H9 (cell line): ENCODE results near the gene KLC4. TPM values are rescaled to one million over a fixed set of nuclear protein-coding genes. Genes with fewer than 3 reads are reported as not detected.

Experiments used
- DNase-seq: peaks from one replicate; pipeline ENCODE4 v3.0.0-alpha.2; 2017
- H2AFZ ChIP-seq: one replicate; pipeline ENCODE4 v1.6.1; 2013; ENCODE audit warnings: mild to moderate bottlenecking, low read length, control low read depth, moderate library complexity
- H2AK5ac ChIP-seq: 2 replicates; pipeline ENCODE4 v1.6.1; 2013; ENCODE audit warnings: low read length, control low read depth, mixed read lengths; ENCODE audit not compliant: insufficient read length
- H2BK120ac ChIP-seq: one replicate; pipeline ENCODE4 v1.6.1; 2013; ENCODE audit warnings: low read depth, mild to moderate bottlenecking, low read length, control low read depth, inconsistent platforms; ENCODE audit not compliant: poor library complexity, severe bottlenecking
- H2BK12ac ChIP-seq: 2 replicates; pipeline ENCODE4 v1.6.1; 2013; ENCODE audit warnings: low read length, control low read depth, mixed read lengths, low read depth; ENCODE audit not compliant: insufficient read length
- H2BK15ac ChIP-seq: 2 replicates; pipeline ENCODE4 v1.6.1; 2013; ENCODE audit warnings: low read depth, low read length, control low read depth
- H2BK20ac ChIP-seq: one replicate; pipeline ENCODE4 v1.6.1; 2013; ENCODE audit warnings: low read depth, mild to moderate bottlenecking, low read length, control low read depth, inconsistent platforms; ENCODE audit not compliant: poor library complexity, severe bottlenecking
- H2BK5ac ChIP-seq: 2 replicates; pipeline ENCODE4 v1.6.1; 2013; ENCODE audit warnings: low read length, control low read depth, mixed read lengths; ENCODE audit not compliant: insufficient read length
- H3K14ac ChIP-seq: 2 replicates; pipeline ENCODE4 v1.6.1; 2013; ENCODE audit warnings: low read length, control low read depth; ENCODE audit not compliant: insufficient read depth
- H3K18ac ChIP-seq: 2 replicates; pipeline ENCODE4 v1.6.1; 2013; ENCODE audit warnings: low read depth, mild to moderate bottlenecking, mixed read lengths, low read length, control low read depth; ENCODE audit not compliant: insufficient read length
- H3K23ac ChIP-seq: 2 replicates; pipeline ENCODE4 v1.6.1; 2013; ENCODE audit warnings: low read length, control low read depth, mixed read lengths, low read depth; ENCODE audit not compliant: insufficient read length
- H3K23me2 ChIP-seq: 2 replicates; pipeline ENCODE4 v1.6.1; 2013; ENCODE audit warnings: low read depth, mild to moderate bottlenecking, mixed read lengths, low read length, control low read depth; ENCODE audit not compliant: insufficient read length, poor library complexity, severe bottlenecking
- H3K27ac ChIP-seq: 2 replicates; pipeline ENCODE4 v1.5.1; 2013; ENCODE audit warnings: low read length, control low read depth, mixed read lengths, low read depth; ENCODE audit not compliant: insufficient read length
- H3K27me3 ChIP-seq: 2 replicates; pipeline ENCODE4 v1.6.1; 2013; ENCODE audit warnings: low read length, control low read depth, inconsistent platforms; ENCODE audit not compliant: insufficient read depth
- H3K4ac ChIP-seq: 2 replicates; pipeline ENCODE4 v1.6.1; 2013; ENCODE audit warnings: low read depth, mild to moderate bottlenecking, control low read depth, inconsistent platforms, low read length, moderate library complexity
- H3K4me1 ChIP-seq: 2 replicates; pipeline ENCODE4 v1.6.1; 2013; ENCODE audit warnings: low read length, control low read depth, inconsistent platforms; ENCODE audit not compliant: insufficient read depth
- H3K4me2 ChIP-seq: 2 replicates; pipeline ENCODE4 v1.6.1; 2013; ENCODE audit warnings: low read length, control low read depth, mixed read lengths; ENCODE audit not compliant: insufficient read length, insufficient read depth
- H3K56ac ChIP-seq: 2 replicates; pipeline ENCODE4 v1.6.1; 2013; ENCODE audit warnings: low read depth, mild to moderate bottlenecking, mixed read lengths, low read length, control low read depth; ENCODE audit not compliant: insufficient read length
- H3K79me1 ChIP-seq: 2 replicates; pipeline ENCODE4 v1.6.1; 2013; ENCODE audit warnings: low read depth, mild to moderate bottlenecking, moderate library complexity, low read length, control low read depth, inconsistent platforms; ENCODE audit not compliant: insufficient read depth, poor library complexity, severe bottlenecking
- H3K79me2 ChIP-seq: 2 replicates; pipeline ENCODE4 v1.6.1; 2013; ENCODE audit warnings: low read length, control low read depth, inconsistent platforms; ENCODE audit not compliant: insufficient read depth
- H3K9ac ChIP-seq: 2 replicates; pipeline ENCODE4 v1.6.1; 2013; ENCODE audit warnings: low read length, control low read depth, mixed read lengths; ENCODE audit not compliant: insufficient read length; ENCODE audit errors: extremely low read depth
- H3K9me3 ChIP-seq: one replicate; pipeline ENCODE4 v1.6.1; 2013; ENCODE audit warnings: low read depth, low read length, inconsistent platforms; ENCODE audit not compliant: control insufficient read depth
- H3T11ph ChIP-seq: one replicate; pipeline ENCODE4 v1.6.1; 2013; ENCODE audit warnings: mild to moderate bottlenecking, low read length, control low read depth, inconsistent platforms
- H4K20me1 ChIP-seq: one replicate; pipeline ENCODE4 v1.6.1; 2013; ENCODE audit not compliant: control insufficient read depth, insufficient read length, insufficient read depth
- H4K5ac ChIP-seq: 2 replicates; pipeline ENCODE4 v1.6.1; 2013; ENCODE audit warnings: low read depth, mild to moderate bottlenecking, mixed read lengths, low read length, control low read depth; ENCODE audit not compliant: insufficient read length
- H4K8ac ChIP-seq: replicated peaks from 2 replicates; pipeline ENCODE4 v1.6.1; 2013; ENCODE audit warnings: low read length, control low read depth, mixed read lengths, low read depth; ENCODE audit not compliant: insufficient read length
- H4K91ac ChIP-seq: 2 replicates; pipeline ENCODE4 v1.6.1; 2013; ENCODE audit warnings: low read depth, mild to moderate bottlenecking, moderate library complexity, mixed read lengths, low read length, control low read depth; ENCODE audit not compliant: insufficient read length
- H3K27ac Mint-ChIP-seq, 3 experiments: 2 replicates in 2 of 3; 3 replicates in 1 of 3; pipeline ENCODE4 v1.8.0; 2020 to 2021; ENCODE audit warnings: mixed read lengths in 3 of 3, mild to moderate bottlenecking in 1 of 3, moderate library complexity in 1 of 3
- H3K27me3 Mint-ChIP-seq: 2 replicates; pipeline ENCODE4 v1.8.0; 2021; ENCODE audit warnings: low read depth, mild to moderate bottlenecking, moderate library complexity, mixed read lengths
- H3K36me3 Mint-ChIP-seq, 3 experiments: 2 replicates in 2 of 3; 3 replicates in 1 of 3; pipeline ENCODE4 v1.8.0; 2020 to 2021; ENCODE audit warnings: low read depth in 3 of 3, mixed read lengths in 3 of 3; ENCODE audit not compliant: insufficient read depth in 1 of 3
- H3K4me1 Mint-ChIP-seq, 2 experiments: 2 replicates each; pipeline ENCODE4 v1.8.0; 2020; ENCODE audit warnings: mixed read lengths in 2 of 2
- H3K4me3 Mint-ChIP-seq, 2 experiments: 2 replicates in 1 of 2; 3 replicates in 1 of 2; pipeline ENCODE4 v1.8.0; 2020 to 2021; ENCODE audit warnings: mild to moderate bottlenecking in 2 of 2, mixed read lengths in 2 of 2, moderate library complexity in 1 of 2
- H3K9me3 Mint-ChIP-seq, 2 experiments: 2 replicates in 1 of 2; 3 replicates in 1 of 2; pipeline ENCODE4 v1.8.0; 2020; ENCODE audit warnings: mild to moderate bottlenecking in 2 of 2, mixed read lengths in 2 of 2, moderate library complexity in 1 of 2
- CTCF ChIP-seq: fragments of 200-600 bp; sonication (generic); conservative IDR thresholded peaks from 3 replicates; pipeline ENCODE4 v1.8.0; 2021; ENCODE audit warnings: antibody characterized with exemption, mild to moderate bottlenecking
- WGBS: extraction: QIAGEN DNeasy Blood & Tissue Kit; methylation state at CpG from one replicate; pipeline ENCODE4 v1.1.7; 2013; ENCODE audit warnings: missing lambda C conversion rate, low lambda C conversion rate, mixed read lengths; ENCODE audit not compliant: insufficient read length; ENCODE audit errors: extremely low coverage; 5-methylcytosine and 5-hydroxymethylcytosine counted together
- total RNA-seq: library from RNA; stranded (reverse); gene quantifications from 2 replicates; pipeline ENCODE4 v1.2.1, GENCODE V29; 2021

KLC4 gene
- total RNA-seq, 1 experiment from 2014 or later = 29.7 TPM

- H4K20me1 ChIP-seq = no peaks in the 10 kb centered on the region
Observed at GRCh38 chr6:43103253-43103876, 43.9 kb downstream of the KLC4 start.

More at GRCh38 chr6:43103253-43103876, 43.9 kb downstream of the KLC4 start:
- peak; percentile 61 for DNase-seq
- H3K23ac ChIP-seq = no peak overlapping the region
- Mint-ChIP-seq H3K36me3 (peaks cover 6 to 16% (median 7%) of the 10 kb centered on the region in 3 experiments; a peak in 6 of 7 replicates), H3K9me3 (no peaks in the 10 kb centered on the region; a peak in 1 of 5 replicates), H3K27me3 (no peaks in the 10 kb centered on the region), H3K27ac (peak overlapping the region in 1 of 3 experiments; percentile 50; a peak in 4 of 7 replicates), H3K4me3 (no peak overlapping the region), H3K4me1 (peaks cover 28 to 34% of the 10 kb centered on the region in 2 experiments)
- no peak overlapping the region for H2AFZ ChIP-seq
- H2BK12ac ChIP-seq = no peak overlapping the region
- no peak overlapping the region for H4K91ac ChIP-seq
- no peak overlapping the region for H3K56ac ChIP-seq
- H2AK5ac ChIP-seq = no peak overlapping the region
- H4K5ac ChIP-seq = no peak overlapping the region
- H3K9ac ChIP-seq = no peak overlapping the region
- H3K9me3 ChIP-seq = no peaks in the 10 kb centered on the region
- no peak overlapping the region; the same call in 1 of the 2 replicates for H2BK15ac ChIP-seq
- peaks cover 4% of the 10 kb centered on the region; the same call in 1 of the 2 replicates for H3K4me1 ChIP-seq
- no peaks in the 10 kb centered on the region for H3K79me2 ChIP-seq
- no peak overlapping the region for H3K14ac ChIP-seq
- TF ChIP-seq CTCF = no peak
- H3K23me2 ChIP-seq = no peaks in the 10 kb centered on the region
- no peaks in the 10 kb centered on the region for H3K79me1 ChIP-seq
- H2BK120ac ChIP-seq = no peak overlapping the region
- no peak overlapping the region for H3K18ac ChIP-seq
- H3K4ac ChIP-seq = no peak overlapping the region
- H2BK20ac ChIP-seq = no peak overlapping the region
- H2BK5ac ChIP-seq = no peak overlapping the region
- H3K27ac ChIP-seq = no peak overlapping the region
- H3K4me2 ChIP-seq = no peak overlapping the region
- no peaks in the 10 kb centered on the region for H3K27me3 ChIP-seq
- H3T11ph ChIP-seq = no peak overlapping the region
- no CpG with 5 or more reads among the region's 2 CpGs for whole genome bisulfite sequencing
- H4K8ac ChIP-seq = no peak overlapping the region
